ENCODE results near the gene HOXD1. TPM values are rescaled to one million over a fixed set of nuclear protein-coding genes. Genes with fewer than 3 reads are reported as not detected.
A peak's percentile ranks its signal among the peaks of the same experiment; 100 is the strongest.

Gene HOXD1
- total RNA-seq, 2 donors from 2014 or later, result 4.0 to 8.3 TPM

DNA sequence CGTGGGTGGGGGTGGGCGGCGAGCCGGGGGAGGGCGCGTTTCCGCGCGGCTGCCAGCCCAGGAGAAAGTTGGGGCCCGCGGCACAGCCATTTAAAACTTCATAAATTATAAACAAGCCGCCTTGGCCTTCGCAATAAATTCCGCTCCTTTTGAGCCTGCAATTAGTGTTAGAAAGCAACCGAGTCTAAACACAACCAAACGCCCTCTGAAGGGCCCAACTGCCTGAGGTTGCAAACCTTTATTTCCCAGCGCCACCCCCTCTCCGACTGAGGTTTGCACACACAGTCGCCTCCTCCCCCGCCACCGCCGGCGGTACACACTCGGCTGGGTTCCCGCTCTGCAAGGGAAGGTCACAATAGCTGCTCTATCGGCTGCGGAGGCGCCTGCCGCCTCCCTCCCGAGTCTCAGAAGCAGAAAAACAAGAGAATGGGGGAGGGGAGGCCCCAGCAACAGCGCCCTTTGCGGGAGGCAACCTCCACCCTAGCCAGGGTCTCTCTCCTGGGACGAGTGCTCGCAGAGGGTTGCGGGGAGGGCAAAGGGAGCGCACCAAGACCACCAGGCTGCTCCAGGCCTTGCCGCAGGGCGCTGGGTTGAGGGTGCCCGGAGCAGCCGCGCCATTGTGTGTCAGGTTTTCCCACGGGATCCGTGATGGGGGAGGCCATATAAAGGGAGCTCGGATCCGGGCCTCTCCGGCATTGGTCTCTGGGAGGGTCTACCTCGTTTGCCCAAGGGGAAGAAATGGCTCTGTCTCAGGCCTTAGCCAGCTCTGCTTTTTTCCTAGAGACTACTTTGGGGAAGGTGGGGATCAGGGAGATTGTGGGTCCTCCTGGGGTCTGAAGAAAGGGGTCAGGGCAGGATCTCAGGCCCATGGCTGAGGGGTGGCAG lies 13.4 kb upstream of the HOXD1 start:
- intact Hi-C loops (cut with DNase I), result no loop called here
- DNase-seq, result peak; percentile 63
- no peaks in the 10 kb centered on the region for H3K9me3 ChIP-seq
- peak overlapping the region in 1 of 2 donors; percentile 26 for H3K9ac ChIP-seq (ENCODE audit: low read depth in 2 of 2, low read length in 2 of 2)
- TF ChIP-seq, protein P1, sequence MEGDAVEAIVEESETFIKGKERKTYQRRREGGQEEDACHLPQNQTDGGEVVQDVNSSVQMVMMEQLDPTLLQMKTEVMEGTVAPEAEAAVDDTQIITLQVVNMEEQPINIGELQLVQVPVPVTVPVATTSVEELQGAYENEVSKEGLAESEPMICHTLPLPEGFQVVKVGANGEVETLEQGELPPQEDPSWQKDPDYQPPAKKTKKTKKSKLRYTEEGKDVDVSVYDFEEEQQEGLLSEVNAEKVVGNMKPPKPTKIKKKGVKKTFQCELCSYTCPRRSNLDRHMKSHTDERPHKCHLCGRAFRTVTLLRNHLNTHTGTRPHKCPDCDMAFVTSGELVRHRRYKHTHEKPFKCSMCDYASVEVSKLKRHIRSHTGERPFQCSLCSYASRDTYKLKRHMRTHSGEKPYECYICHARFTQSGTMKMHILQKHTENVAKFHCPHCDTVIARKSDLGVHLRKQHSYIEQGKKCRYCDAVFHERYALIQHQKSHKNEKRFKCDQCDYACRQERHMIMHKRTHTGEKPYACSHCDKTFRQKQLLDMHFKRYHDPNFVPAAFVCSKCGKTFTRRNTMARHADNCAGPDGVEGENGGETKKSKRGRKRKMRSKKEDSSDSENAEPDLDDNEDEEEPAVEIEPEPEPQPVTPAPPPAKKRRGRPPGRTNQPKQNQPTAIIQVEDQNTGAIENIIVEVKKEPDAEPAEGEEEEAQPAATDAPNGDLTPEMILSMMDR (IDR thresholded peaks at IDR 0.05), result no peak
- peak overlapping the region; percentile 3 for H3K27ac ChIP-seq
- peak overlapping the region; percentile 16 for H3K4me3 ChIP-seq
- H3K36me3 ChIP-seq, result no peaks in the 10 kb centered on the region
- no peaks in the 10 kb centered on the region for H3K4me1 ChIP-seq
- peaks cover 21% of the 10 kb centered on the region for H3K27me3 ChIP-seq

DNA sequence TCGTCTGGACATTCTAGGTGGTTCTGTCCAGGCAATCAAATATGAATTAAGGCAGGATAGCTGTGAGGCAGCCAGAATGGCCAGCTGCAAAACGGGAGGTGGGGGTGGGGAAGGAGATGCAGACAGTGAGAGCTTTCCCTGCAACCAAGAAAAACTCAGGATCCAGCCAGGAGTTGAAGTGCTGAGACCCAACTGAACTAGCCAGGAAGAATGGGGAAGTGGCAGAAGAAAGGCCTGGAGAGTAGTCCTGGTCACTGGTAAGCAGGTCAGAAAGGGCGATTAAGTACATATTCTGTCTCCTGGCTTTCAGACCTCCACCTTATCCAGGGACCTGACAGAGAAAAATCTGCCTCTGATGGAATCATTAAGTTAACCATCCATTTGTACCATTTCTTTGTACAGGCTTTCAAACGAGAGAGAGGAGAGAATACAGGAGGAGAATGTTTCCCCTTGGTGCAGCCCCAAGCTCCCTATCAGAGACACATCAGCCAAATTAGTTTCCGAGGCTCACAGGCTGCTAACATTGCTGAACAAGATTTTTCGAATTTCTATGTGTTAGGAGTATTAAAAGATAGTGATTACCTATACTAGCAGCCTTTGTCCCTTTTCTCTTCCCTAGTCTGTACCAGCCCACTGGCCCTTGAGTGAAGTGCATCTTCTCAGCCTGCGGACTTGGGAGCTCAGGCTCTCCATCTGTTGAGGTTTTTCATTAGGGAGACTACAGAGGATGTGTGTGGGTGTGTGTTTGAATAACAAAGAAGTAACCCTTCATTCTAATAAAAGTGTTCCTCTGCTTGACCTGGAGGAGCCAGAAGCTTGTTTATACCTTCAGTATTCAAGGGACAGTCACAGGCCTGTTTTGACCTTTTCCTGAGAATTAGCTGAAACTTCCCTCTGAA lies 12.5 kb upstream of the HOXD1 start:
- intact Hi-C loops (cut with DNase I), result no loop called here
- Histone ChIP-seq H3K9ac (ENCODE audit: low read depth in 2 of 2, low read length in 2 of 2) (no peak overlapping the region), H3K36me3 (no peaks in the 10 kb centered on the region), H3K4me1 (no peaks in the 10 kb centered on the region), H3K4me3 (no peak overlapping the region), H3K27me3 (peaks cover 21% of the 10 kb centered on the region), H3K9me3 (no peaks in the 10 kb centered on the region), H3K27ac (no peak overlapping the region)
- DNase-seq, result no peak
- TF ChIP-seq, protein P1 (IDR thresholded peaks at IDR 0.05), result no peak

DNA sequence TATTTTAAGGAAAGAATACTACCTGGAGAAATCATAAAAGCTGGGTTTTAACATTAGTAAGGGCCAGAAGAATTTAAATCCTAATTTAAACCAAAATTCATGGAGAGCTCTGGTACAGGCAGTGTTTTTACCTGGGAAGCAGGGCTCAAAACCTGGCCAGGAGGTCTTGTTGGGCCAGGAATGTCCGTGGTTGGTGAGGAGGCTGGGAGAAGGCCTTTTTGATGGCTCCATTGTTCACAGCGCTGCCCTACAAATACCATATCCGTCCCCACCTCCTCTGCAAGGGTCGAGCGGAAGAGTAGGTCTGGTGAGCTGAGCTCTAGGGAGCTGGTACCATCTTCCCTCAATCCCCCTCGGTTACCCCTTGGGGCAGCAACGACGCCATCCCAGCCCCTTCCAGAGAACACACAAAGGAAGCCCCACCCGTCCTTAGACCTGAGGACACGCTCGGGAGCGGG lies 10.9 kb upstream of the HOXD1 start:
- Histone ChIP-seq H3K4me1 (no peaks in the 10 kb centered on the region), H3K9ac (ENCODE audit: low read depth in 2 of 2, low read length in 2 of 2) (peak overlapping the region in 1 of 2 donors; percentile 40), H3K27ac (peak overlapping the region; percentile 72), H3K36me3 (no peaks in the 10 kb centered on the region), H3K9me3 (no peaks in the 10 kb centered on the region), H3K27me3 (peaks cover 15% of the 10 kb centered on the region), H3K4me3 (peak overlapping the region; percentile 38)
- intact Hi-C loops (cut with DNase I), result no loop called here
- TF ChIP-seq, protein P1 (IDR thresholded peaks at IDR 0.05), result no peak
- no peak for DNase-seq

DNA sequence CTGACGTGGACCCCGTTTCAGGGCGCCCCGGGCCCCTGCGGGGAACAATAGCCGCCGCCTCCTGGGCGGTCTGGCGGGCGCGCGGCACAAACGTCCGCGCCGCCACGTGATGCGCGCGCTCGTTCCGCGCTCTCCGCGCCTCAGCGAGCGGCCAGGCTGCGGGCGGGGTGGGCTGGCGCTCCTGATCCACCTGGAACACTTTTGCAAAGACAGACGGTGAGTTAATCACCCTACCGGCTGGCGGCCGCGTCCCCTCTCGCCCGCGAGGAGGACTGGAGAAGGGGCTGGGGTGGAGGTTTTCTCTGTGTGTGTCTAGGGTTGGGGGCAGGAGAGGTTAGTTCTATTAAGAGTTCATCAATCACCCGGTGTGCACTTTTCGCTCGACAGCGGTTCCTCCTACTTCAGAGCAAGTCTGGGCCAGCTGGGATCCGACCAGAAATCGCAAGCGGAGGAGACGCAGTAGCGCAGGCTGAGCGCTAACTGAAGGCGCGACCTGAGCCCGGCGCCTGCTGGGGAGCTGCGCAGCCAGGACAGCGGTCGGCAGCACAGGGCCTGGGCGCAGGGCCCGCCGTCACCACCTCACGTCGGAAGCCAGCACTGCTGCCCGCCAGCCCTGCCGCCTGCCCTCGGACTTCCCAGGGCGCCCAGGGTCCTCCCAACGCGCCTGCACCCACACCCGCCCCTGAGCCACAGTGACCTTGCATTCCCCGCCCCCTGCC lies 10.3 kb upstream of the HOXD1 start:
- H3K4me3 ChIP-seq, result peak overlapping the region; percentile 38
- intact Hi-C loops (cut with DNase I), result no loop called here
- no peaks in the 10 kb centered on the region for H3K36me3 ChIP-seq
- no peaks in the 10 kb centered on the region for H3K4me1 ChIP-seq
- peaks cover 15% of the 10 kb centered on the region for H3K27me3 ChIP-seq
- H3K9ac ChIP-seq (ENCODE audit: low read depth in 2 of 2, low read length in 2 of 2), result peak overlapping the region; percentile 40 to 48
- no peaks in the 10 kb centered on the region for H3K9me3 ChIP-seq
- H3K27ac ChIP-seq, result peak overlapping the region; percentile 72
- TF ChIP-seq, protein P1 (IDR thresholded peaks at IDR 0.05), result no peak
- DNase-seq, result peak; percentile 86

Measured in colonic mucosa (tissue), 4 donors.